Neuronal stem cell (in vitro differentiated cells): ENCODE data around the gene LHFPL5.

Experiments used
- DNase-seq: peaks from one replicate; pipeline ENCODE4 v3.0.0-alpha.2; 2013; ENCODE audit warnings: low spot score
- H2AFZ ChIP-seq: one replicate; pipeline ENCODE4 v1.6.1; 2013; ENCODE audit warnings: mild to moderate bottlenecking, low read length, inconsistent platforms
- H2AK5ac ChIP-seq: 2 replicates; pipeline ENCODE4 v1.6.1; 2013; ENCODE audit warnings: low read depth, mild to moderate bottlenecking, inconsistent platforms, low read length, moderate library complexity, mixed read lengths
- H2BK120ac ChIP-seq: 2 replicates; pipeline ENCODE4 v1.6.1; 2013; ENCODE audit warnings: low read depth, mild to moderate bottlenecking, inconsistent platforms, low read length, moderate library complexity, mixed read lengths
- H2BK12ac ChIP-seq: one replicate; pipeline ENCODE4 v1.6.1; 2013; ENCODE audit warnings: low read length, inconsistent platforms
- H2BK15ac ChIP-seq: 2 replicates; pipeline ENCODE4 v1.6.1; 2013; ENCODE audit warnings: mild to moderate bottlenecking, low read length, inconsistent platforms, mixed read lengths
- H2BK5ac ChIP-seq: one replicate; pipeline ENCODE4 v1.6.1; 2013; ENCODE audit warnings: inconsistent platforms, mild to moderate bottlenecking, low read length, moderate library complexity
- H3K14ac ChIP-seq: one replicate; pipeline ENCODE4 v1.6.1; 2013; ENCODE audit warnings: low read length, inconsistent platforms
- H3K18ac ChIP-seq: 2 replicates; pipeline ENCODE4 v1.6.1; 2013; ENCODE audit warnings: low read length, inconsistent platforms
- H3K23ac ChIP-seq: 2 replicates; pipeline ENCODE4 v1.6.1; 2013; ENCODE audit warnings: low read depth, mild to moderate bottlenecking, mixed read lengths, low read length, inconsistent platforms; ENCODE audit not compliant: poor library complexity
- H3K27ac ChIP-seq: replicated peaks from 3 replicates; pipeline ENCODE4 v1.5.1; 2013; ENCODE audit warnings: low read length, inconsistent platforms
- H3K27me3 ChIP-seq, 3 experiments: 2 replicates each; pipeline ENCODE4 v1.6.1; 2013; ENCODE audit warnings: low read length in 3 of 3, mild to moderate bottlenecking in 2 of 3, inconsistent platforms in 1 of 3, low read depth in 1 of 3, mixed read lengths in 1 of 3, moderate library complexity in 1 of 3; ENCODE audit not compliant: control insufficient read depth in 3 of 3, insufficient read depth in 3 of 3
- H3K36me3 ChIP-seq, 2 donors: replicated peaks in 1 of 2; 2 replicates each; pipeline ENCODE4 v1.6.1; 2013; ENCODE audit warnings: low read length in 2 of 2; ENCODE audit not compliant: control insufficient read depth in 2 of 2, insufficient read depth in 2 of 2
- H3K4ac ChIP-seq: 2 replicates; pipeline ENCODE4 v1.6.1; 2013; ENCODE audit warnings: inconsistent platforms, mild to moderate bottlenecking, low read length, moderate library complexity
- H3K4me1 ChIP-seq, 2 donors: 1 replicate in 1 of 2; 2 replicates in 1 of 2; pipeline ENCODE4 v1.6.1; 2013; ENCODE audit warnings: low read length in 2 of 2, low read depth in 1 of 2; ENCODE audit not compliant: control insufficient read depth in 2 of 2, insufficient read depth in 1 of 2
- H3K4me2 ChIP-seq: one replicate; pipeline ENCODE4 v1.6.1; 2013; ENCODE audit warnings: mild to moderate bottlenecking, low read length, inconsistent platforms; ENCODE audit not compliant: insufficient read depth, poor library complexity, severe bottlenecking
- H3K4me3 ChIP-seq, 2 donors: 2 replicates each; pipeline ENCODE4 v1.5.1; 2013; ENCODE audit warnings: low read length in 2 of 2, mild to moderate bottlenecking in 2 of 2, inconsistent platforms in 1 of 2, moderate library complexity in 1 of 2
- H3K79me1 ChIP-seq: one replicate; pipeline ENCODE4 v1.6.1; 2013; ENCODE audit warnings: low read depth, mild to moderate bottlenecking, inconsistent platforms, low read length, moderate library complexity
- H3K9ac ChIP-seq: one replicate; pipeline ENCODE4 v1.6.1; 2013; ENCODE audit warnings: mild to moderate bottlenecking, low read depth, low read length, inconsistent platforms; ENCODE audit not compliant: poor library complexity
- H3K9me3 ChIP-seq, 2 donors: replicated peaks in 1 of 2; 2 replicates each; pipeline versions ENCODE3 to v1.6.1; 2013; ENCODE audit warnings: low read length in 2 of 2, mild to moderate bottlenecking in 2 of 2, inconsistent platforms in 1 of 2, low read depth in 1 of 2, mixed read lengths in 1 of 2, moderate library complexity in 1 of 2; ENCODE audit not compliant: control insufficient read depth in 2 of 2, insufficient read depth in 1 of 2
- H4K8ac ChIP-seq: one replicate; pipeline ENCODE4 v1.6.1; 2013; ENCODE audit warnings: low read depth, mild to moderate bottlenecking, inconsistent platforms, low read length, moderate library complexity
- H4K91ac ChIP-seq: one replicate; pipeline ENCODE4 v1.6.1; 2013; ENCODE audit warnings: low read length, low read depth, mild to moderate bottlenecking, inconsistent platforms; ENCODE audit not compliant: poor library complexity
- WGBS, 2 donors: extraction: QIAGEN DNeasy Blood & Tissue Kit; methylation state at CpG; one replicate each; pipeline ENCODE4 v1.1.7; 2013; ENCODE audit warnings: missing lambda C conversion rate in 2 of 2, mixed read lengths in 1 of 2; ENCODE audit not compliant: insufficient read length in 2 of 2, insufficient replicate concordance in 1 of 2; ENCODE audit errors: extremely low coverage in 2 of 2; 5-methylcytosine and 5-hydroxymethylcytosine counted together

Gene LHFPL5

DNA sequence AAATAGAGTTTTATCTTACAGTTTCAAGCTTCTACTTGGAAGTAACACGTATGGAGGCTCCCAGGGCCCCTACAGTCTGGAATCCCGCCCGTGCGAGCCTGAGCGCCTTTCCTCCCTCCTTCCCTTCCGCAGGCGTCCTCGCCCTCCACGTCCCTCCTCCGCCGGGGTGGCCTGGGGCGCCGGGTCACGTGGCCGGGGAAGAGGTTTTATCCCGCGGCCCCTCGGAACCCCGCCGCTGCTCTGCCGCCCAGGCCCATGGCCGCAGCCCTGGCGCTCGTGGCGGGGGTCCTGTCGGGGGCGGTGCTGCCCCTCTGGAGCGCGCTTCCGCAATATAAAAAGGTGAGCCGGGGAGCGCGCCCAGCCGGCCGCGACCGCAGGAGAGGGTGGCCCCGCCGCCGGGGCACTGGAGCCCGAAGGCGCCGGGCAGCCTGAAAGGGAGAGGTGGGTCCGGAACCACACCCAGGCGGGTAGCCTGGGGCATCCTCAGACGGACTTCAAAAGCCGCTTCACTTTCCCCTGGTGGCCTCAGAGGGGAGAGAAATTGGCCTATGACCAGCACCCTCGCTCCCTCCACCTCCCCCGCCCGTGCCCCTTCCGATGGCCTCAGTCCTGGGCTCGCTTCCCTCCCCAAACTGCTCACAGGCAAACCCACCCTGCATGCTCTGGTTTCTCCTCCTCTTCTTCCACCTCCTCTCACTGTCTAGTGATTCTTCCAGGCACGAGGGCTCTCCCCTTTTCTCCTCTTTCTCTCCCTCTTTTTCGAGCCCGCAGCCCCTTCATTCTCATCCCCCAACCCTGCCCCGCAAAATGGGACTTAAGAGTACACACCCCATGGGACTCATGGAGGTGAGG, 28.6 kb upstream of the LHFPL5 start, which contains the start of gene CLPSL2:
Gene CLPSL2, plus strand, starts transcription at position 235 of the 852 bp plus-strand sequence. Its CDS starts 21 bp downstream, at position 256.
- no peak for DNase-seq
- peaks cover 0 to 51% (median 0%) of the 10 kb centered on the region in 3 experiments for H3K27me3 ChIP-seq
- peak within 1 kb of the TSS; percentile 93 for H2AFZ ChIP-seq

GRCh38 chr6:35777356-35778102, 27.6 kb upstream of the LHFPL5 start:
- Histone ChIP-seq H3K9me3 (no peaks in the 10 kb centered on the region), H3K36me3 (no peaks in the 10 kb centered on the region), H3K4me1 (peaks cover 2 to 4% of the 10 kb centered on the region in 2 donors), H3K27ac (no peak overlapping the region), H4K91ac (no peak overlapping the region), H3K79me1 (no peaks in the 10 kb centered on the region), H3K4me3 (no peak overlapping the region), H3K23ac (no peak overlapping the region), H2BK15ac (no peak overlapping the region), H3K9ac (no peak overlapping the region), H4K8ac (no peak overlapping the region), H3K27me3 (peaks cover 0 to 46% (median 0%) of the 10 kb centered on the region in 3 experiments), H2AK5ac (peak overlapping the region; percentile 49), H3K4ac (no peak overlapping the region), H3K4me2 (no peak overlapping the region), H2BK120ac (no peak overlapping the region), H3K18ac (no peak overlapping the region), H2AFZ (no peak overlapping the region), H2BK5ac (no peak overlapping the region), H2BK12ac (no peak overlapping the region), H3K14ac (no peak overlapping the region)
- DNase-seq, result no peak
- no CpG with 5 or more reads among the region's 10 CpGs for WGBS, 2 donors

More for the DNA sequence above, 28.6 kb upstream of the LHFPL5 start, which contains the start of gene CLPSL2:
- Histone ChIP-seq H3K14ac (no peak within 1 kb of the TSS), H3K9me3 (no peaks in the 10 kb centered on the region), H3K4ac (no peak within 1 kb of the TSS), H3K9ac (peak within 1 kb of the TSS; percentile 73), H2BK12ac (no peak within 1 kb of the TSS), H3K36me3 (no peaks in the 10 kb centered on the region), H4K8ac (no peak within 1 kb of the TSS), H3K79me1 (no peaks in the 10 kb centered on the region), H2AK5ac (peak within 1 kb of the TSS; percentile 49), H3K4me2 (peak within 1 kb of the TSS; percentile 70), H3K18ac (peak within 1 kb of the TSS; percentile 91), H3K4me3 (peak within 1 kb of the TSS; percentile 45 to 78), H3K4me1 (peaks cover 2 to 4% of the 10 kb centered on the region in 2 donors), H2BK15ac (no peak within 1 kb of the TSS), H2BK5ac (no peak within 1 kb of the TSS), H3K27ac (no peak within 1 kb of the TSS), H2BK120ac (no peak within 1 kb of the TSS), H4K91ac (no peak within 1 kb of the TSS), H3K23ac (no peak within 1 kb of the TSS)
- WGBS, 2 donors, result no CpG with 5 or more reads among the region's 56 CpGs

DNA sequence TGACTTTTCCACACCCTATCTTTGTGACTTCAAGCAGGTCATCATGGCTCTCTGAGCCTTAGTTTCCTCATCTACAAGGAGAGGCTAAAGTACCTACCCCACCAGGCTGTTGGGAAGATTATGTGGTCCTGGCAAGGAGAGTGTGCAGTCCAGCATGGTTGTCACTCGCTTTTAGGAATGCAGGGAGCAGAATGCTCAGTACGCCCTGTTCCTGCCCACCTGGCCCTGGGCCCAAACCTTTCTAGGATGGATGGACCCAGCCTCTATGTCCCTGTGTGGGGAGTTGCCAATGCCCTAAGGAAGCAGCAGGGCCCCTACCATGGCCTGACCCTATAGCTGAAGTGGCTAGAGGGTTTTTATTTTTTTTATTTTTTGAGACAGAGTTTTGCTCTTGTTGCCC, 26.7 kb upstream of the LHFPL5 start:
- Histone ChIP-seq H3K27ac (no peak overlapping the region), H3K4me2 (no peak overlapping the region), H2AFZ (no peak overlapping the region), H3K9me3 (no peaks in the 10 kb centered on the region), H2BK12ac (no peak overlapping the region), H3K23ac (no peak overlapping the region), H3K27me3 (peaks cover 0 to 45% (median 0%) of the 10 kb centered on the region in 3 experiments), H4K8ac (no peak overlapping the region), H3K4me1 (peaks cover 2 to 4% of the 10 kb centered on the region in 2 donors), H3K79me1 (no peaks in the 10 kb centered on the region), H2AK5ac (no peak overlapping the region), H4K91ac (no peak overlapping the region), H3K9ac (no peak overlapping the region), H2BK120ac (no peak overlapping the region), H3K18ac (no peak overlapping the region), H2BK5ac (no peak overlapping the region), H3K36me3 (no peaks in the 10 kb centered on the region), H2BK15ac (no peak overlapping the region), H3K4me3 (no peak overlapping the region), H3K14ac (no peak overlapping the region), H3K4ac (no peak overlapping the region)
- no peak for DNase-seq
- no CpG with 5 or more reads among the region's 2 CpGs for WGBS, 2 donors

- Histone ChIP-seq H3K79me1 (no peaks in the 10 kb centered on the region), H3K4me2 (no peak within 1 kb of the TSS), H4K91ac (no peak within 1 kb of the TSS), H2BK12ac (no peak within 1 kb of the TSS), H2BK120ac (no peak within 1 kb of the TSS), H3K27me3 (peaks cover 0 to 40% (median 0%) of the 10 kb centered on the region in 3 experiments), H3K14ac (no peak within 1 kb of the TSS), H3K9ac (peak within 1 kb of the TSS; percentile 24), H2BK15ac (peak within 1 kb of the TSS; percentile 35), H3K4me1 (peaks cover 2 to 4% of the 10 kb centered on the region in 2 donors), H3K4me3 (no peak within 1 kb of the TSS), H3K36me3 (no peaks in the 10 kb centered on the region), H3K4ac (no peak within 1 kb of the TSS), H2BK5ac (no peak within 1 kb of the TSS), H3K27ac (no peak within 1 kb of the TSS), H3K23ac (no peak within 1 kb of the TSS), H3K9me3 (no peaks in the 10 kb centered on the region), H3K18ac (no peak within 1 kb of the TSS), H2AK5ac (no peak within 1 kb of the TSS), H2AFZ (no peak within 1 kb of the TSS), H4K8ac (no peak within 1 kb of the TSS)
- no CpG with 5 or more reads among the region's 7 CpGs for WGBS, 2 donors
- DNase-seq, result no peak
These were observed 24.4 kb upstream of the LHFPL5 start, which contains the start of gene CLPSL1 for GRCh38 chr6:35780719-35781118. Gene CLPSL1, plus strand, starts transcription at chr6:35781019. Its CDS starts 92 bp downstream, at chr6:35781111.
